ENCODE results near the gene LUC7L3. TPM values are rescaled to one million over a fixed set of nuclear protein-coding genes. Genes with fewer than 3 reads are reported as not detected.
A peak's percentile ranks its signal among the peaks of the same experiment; 100 is the strongest.
"Not testable (repeated sequence)": the region's sequence is repeated elsewhere in the genome, so short reads cannot be mapped to it uniquely, and the experiment has no call there.

The LUC7L3 gene
- total and polyA plus RNA-seq, 2 donors (not counting 3 experiments of a cell fraction or from before 2014, with no cell fraction given): 70.9 to 113 TPM

DNA sequence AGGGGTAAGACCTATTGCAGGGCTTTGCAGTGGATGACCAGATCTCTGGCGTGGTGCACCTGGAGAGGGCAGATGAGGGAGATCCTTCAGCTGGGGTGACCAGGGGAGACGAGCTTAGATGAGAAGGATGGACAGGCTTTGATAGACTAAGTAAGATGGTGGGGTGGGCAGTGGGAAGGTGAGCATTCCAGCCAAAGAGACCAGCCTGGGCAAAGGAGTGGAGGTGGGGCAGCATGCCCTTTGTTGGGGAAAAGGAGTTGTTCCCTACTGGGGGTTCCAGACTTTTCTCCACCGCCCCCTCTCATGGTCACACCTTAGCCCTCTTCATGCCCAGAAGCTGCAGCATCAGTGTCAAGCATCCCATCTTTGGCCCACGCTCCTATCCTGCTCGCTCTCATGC lies 39.3 kb upstream of the LUC7L3 start:
- Histone ChIP-seq H3K27ac (ENCODE audit: insufficient read depth, low read depth, low read length) (no peak overlapping the region), H3K4me3 (replicated peaks in 1 of 3; ENCODE audit: insufficient read depth in 1 of 3, low read depth in 1 of 3, low read length in 3 of 3) (no peak overlapping the region), H3K9me3 (replicated peaks; ENCODE audit: control insufficient read depth, insufficient read depth, low read length) (no peaks in the 10 kb centered on the region), H3K36me3 (ENCODE audit: control insufficient read depth in 2 of 2, extremely low read depth in 1 of 2, insufficient read depth in 2 of 2, low read length in 2 of 2) (no peaks in the 10 kb centered on the region), H3K4me2 (ENCODE audit: insufficient read depth, low read length) (no peak overlapping the region), H3K27me3 (ENCODE audit: control insufficient read depth in 2 of 2, insufficient read depth in 2 of 2, low read length in 2 of 2) (no peaks in the 10 kb centered on the region), H3K79me2 (ENCODE audit: control insufficient read depth, insufficient read depth, low read length) (no peaks in the 10 kb centered on the region), H4K20me1 (replicated peaks; ENCODE audit: control insufficient read depth, extremely low read depth, insufficient read depth, low read length) (no peaks in the 10 kb centered on the region), H3K9me1 (replicated peaks; ENCODE audit: control insufficient read depth, extremely low read depth, insufficient read depth, low read length) (no peaks in the 10 kb centered on the region), H3K4me1 (ENCODE audit: control insufficient read depth, extremely low read depth, insufficient read depth, low read length) (peaks cover 3% of the 10 kb centered on the region), H3K9ac (replicated peaks; ENCODE audit: extremely low read depth, insufficient read depth, low read length) (no peak overlapping the region), H2AFZ (ENCODE audit: low read depth, low read length) (no peak overlapping the region)
- BruUV-seq (replicated peaks): no TSS peak
- DNase-seq (ENCODE audit: low read depth, low spot score): no peak
- CTCF ChIA-PET: interaction anchor here (0.7 to 7.9 kb wide), 5 partner anchors 42 to 129 kb away, joined by 3 to 105 read pairs (median 4); partner anchors contain the start of gene CACNA1G
- FAIRE-seq: no peak
- TF ChIP-seq MAX (IDR thresholded peaks at IDR 0.05; ENCODE audit: insufficient read depth, insufficient read length): no peak
- no peak for TF ChIP-seq GATA2 (IDR thresholded peaks at IDR 0.05; ENCODE audit: insufficient read depth, insufficient read length, low read depth, low read length)
- no peak for TF ChIP-seq CTCF (IDR thresholded peaks at IDR 0.05; ENCODE audit: extremely low read depth in 1 of 2, insufficient read depth in 1 of 2, low read depth in 1 of 2, low read length in 2 of 2)
- TF ChIP-seq EZH2 (IDR thresholded peaks at IDR 0.05; ENCODE audit: borderline replicate concordance, low read depth, low read length, severe bottlenecking): no peak
- no peak for TF ChIP-seq POLR2AphosphoS5 (IDR thresholded peaks at IDR 0.05; ENCODE audit: insufficient read depth, low read depth, low read length)
- TF ChIP-seq POLR2A (IDR thresholded peaks at IDR 0.05; ENCODE audit: low read depth, low read length): no peak
- no peak for TF ChIP-seq FOS (IDR thresholded peaks at IDR 0.05; ENCODE audit: borderline replicate concordance, insufficient read depth, low read length)
- intact Hi-C loops (cut with micrococcal nuclease): no loop called here
- dilution Hi-C loops (cut with MboI; ENCODE audit: extremely low pct_ligation_motif_present, low sequenced_read_pairs): no loop called here
- POLR2A ChIA-PET: no interaction called here

DNA sequence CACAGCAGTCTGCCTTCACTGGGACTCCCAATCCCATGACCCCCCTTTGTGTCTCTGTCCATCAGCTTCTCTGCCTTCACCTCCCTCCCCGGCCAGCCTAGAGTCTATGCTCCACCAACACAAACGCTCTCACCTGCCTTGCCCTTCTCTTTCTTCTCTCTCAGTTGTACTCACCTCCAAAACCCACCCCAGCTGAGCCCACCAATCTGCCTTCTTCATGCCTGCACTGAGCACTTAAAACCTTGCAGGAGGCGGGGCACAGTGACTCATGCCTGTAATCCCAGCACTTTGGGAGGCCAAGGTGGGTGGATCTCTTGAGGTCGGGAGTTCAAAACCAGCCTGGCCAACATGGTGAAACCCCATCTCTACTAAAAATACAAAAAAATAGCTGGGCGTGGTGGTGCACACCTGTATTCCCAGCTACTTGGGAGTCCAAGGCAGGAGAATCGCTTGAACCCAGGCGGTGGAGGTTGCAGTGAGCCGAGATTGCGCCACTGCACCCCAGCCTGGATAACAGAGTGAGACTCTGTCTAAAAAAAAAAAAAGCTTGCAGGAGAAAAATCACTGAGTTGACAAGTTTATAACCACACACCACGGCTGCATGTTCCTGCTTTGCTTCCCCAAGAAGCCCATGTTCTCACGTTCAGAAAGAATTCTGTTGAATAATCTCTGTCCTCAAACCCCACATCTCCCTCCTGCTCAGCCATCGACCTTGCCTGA lies 38.7 kb upstream of the LUC7L3 start:
- H3K9ac ChIP-seq (replicated peaks; ENCODE audit: extremely low read depth, insufficient read depth, low read length); H3K79me2 ChIP-seq (ENCODE audit: control insufficient read depth, insufficient read depth, low read length); H3K9me1 ChIP-seq (replicated peaks; ENCODE audit: control insufficient read depth, extremely low read depth, insufficient read depth, low read length); H3K36me3 ChIP-seq (ENCODE audit: control insufficient read depth in 2 of 2, extremely low read depth in 1 of 2, insufficient read depth in 2 of 2, low read length in 2 of 2); H3K4me2 ChIP-seq (ENCODE audit: insufficient read depth, low read length); H3K9me3 ChIP-seq (replicated peaks; ENCODE audit: control insufficient read depth, insufficient read depth, low read length); dilution Hi-C loops (cut with MboI; ENCODE audit: extremely low pct_ligation_motif_present, low sequenced_read_pairs); H3K27ac ChIP-seq (ENCODE audit: insufficient read depth, low read depth, low read length); H3K4me3 ChIP-seq (replicated peaks in 1 of 3; ENCODE audit: insufficient read depth in 1 of 3, low read depth in 1 of 3, low read length in 3 of 3); H4K20me1 ChIP-seq (replicated peaks; ENCODE audit: control insufficient read depth, extremely low read depth, insufficient read depth, low read length); H3K27me3 ChIP-seq (ENCODE audit: control insufficient read depth in 2 of 2, insufficient read depth in 2 of 2, low read length in 2 of 2); FAIRE-seq; BruUV-seq (replicated peaks); DNase-seq (ENCODE audit: low read depth, low spot score); H3K4me1 ChIP-seq (ENCODE audit: control insufficient read depth, extremely low read depth, insufficient read depth, low read length): not testable (repeated sequence)
- H2AFZ ChIP-seq (ENCODE audit: low read depth, low read length): peak overlapping the region; percentile 97
- intact Hi-C loops (cut with micrococcal nuclease): loop anchor here (1.0 kb wide), 6 partner anchors 50 to 198 kb away; partner anchors contain the start of gene SPATA20
- ChIA-PET POLR2A (interaction anchor here (0.6 kb wide), 1 partner anchor 26 kb away, joined by 7 read pairs; no protein-coding TSS in a partner anchor), CTCF (interaction anchor here (0.9 to 7.9 kb wide), 12 partner anchors 10 to 130 kb away, joined by 3 to 105 read pairs (median 6); no protein-coding TSS in a partner anchor)
